NCI-H748 (cell line): ENCODE data around the gene SERTAD4.
"Not testable (repeated sequence)": the region's sequence is repeated elsewhere in the genome, so short reads cannot be mapped to it uniquely, and the experiment has no call there.

ENCODE experiments used
- DNase-seq: peaks from one replicate; lab custom pipeline; 2025; ENCODE audit not compliant: unreplicated experiment; lab: John Stamatoyannopoulos, UW

SERTAD4 gene

GRCh38 chr1:210257698-210258529 lies 25.3 kb downstream of the SERTAD4 start:
- DNase-seq: no peak

- DNase-seq: no peak
These were observed 27.0 kb downstream of the SERTAD4 start for GRCh38 chr1:210259561-210259960.

GRCh38 chr1:210260096-210260495 lies 27.5 kb downstream of the SERTAD4 start:
- no peak for DNase-seq

- no peak for DNase-seq
These were observed 29.7 kb downstream of the SERTAD4 start for GRCh38 chr1:210262167-210262896.

GRCh38 chr1:210262897-210263272 lies 30.3 kb downstream of the SERTAD4 start:
- no peak for DNase-seq

- DNase-seq: no peak
These were observed 31.4 kb downstream of the SERTAD4 start for GRCh38 chr1:210263963-210264362.

- DNase-seq: no peak
These were observed 32.1 kb downstream of the SERTAD4 start for GRCh38 chr1:210264496-210265380.

GRCh38 chr1:210265392-210265955 lies 32.9 kb downstream of the SERTAD4 start:
- not testable (repeated sequence) for DNase-seq

GRCh38 chr1:210269981-210270380 lies 37.4 kb downstream of the SERTAD4 start:
- no peak for DNase-seq

- DNase-seq: peak; percentile 73
These were observed 40.1 kb downstream of the SERTAD4 start for GRCh38 chr1:210272666-210273065.

- DNase-seq: no peak
These were observed 47.6 kb downstream of the SERTAD4 start for GRCh38 chr1:210280221-210280620.

- no peak for DNase-seq
These were observed 55.5 kb downstream of the SERTAD4 start for GRCh38 chr1:210288116-210288515.

GRCh38 chr1:210289248-210289647 lies 56.7 kb downstream of the SERTAD4 start:
- DNase-seq: no peak

- no peak for DNase-seq
These were observed 58.6 kb downstream of the SERTAD4 start for GRCh38 chr1:210291081-210291764.

- DNase-seq: no peak
These were observed 59.2 kb downstream of the SERTAD4 start for GRCh38 chr1:210291786-210292230.

GRCh38 chr1:210292231-210292871 lies 59.8 kb downstream of the SERTAD4 start:
- peak; percentile 60 for DNase-seq

GRCh38 chr1:210293171-210293607 lies 60.6 kb downstream of the SERTAD4 start:
- no peak for DNase-seq

- peak; percentile 54 for DNase-seq
These were observed 62.6 kb downstream of the SERTAD4 start for GRCh38 chr1:210294999-210295745.
